Sigmoid colon (tissue), 4 donors: ENCODE data around the gene GP5.

Experiments
- EP300 ChIP-seq, 4 donors: sonication (generic); formaldehyde crosslinking; IDR thresholded peaks; one replicate each; pipeline ENCODE4 v1.6.1; 2017; ENCODE audit warnings: antibody characterized with exemption in 4 of 4
- POLR2A ChIP-seq, 2 donors: fragments of 450-650 bp; IDR thresholded peaks; one replicate each; pipeline ENCODE4 v1.6.1; 2016; ENCODE audit warnings: antibody characterized with exemption in 2 of 2, mild to moderate bottlenecking in 2 of 2, moderate library complexity in 2 of 2
- POLR2AphosphoS5 ChIP-seq, 4 donors: sonication (generic); formaldehyde crosslinking; IDR thresholded peaks; one replicate each; pipeline ENCODE4 v1.6.1; 2017; ENCODE audit warnings: antibody characterized with exemption in 4 of 4
- TF ChIP-seq, protein P1 (sequence below), 4 experiments: fragments of 450-650 bp in 3 of 4; fragments of 200-600 bp in 1 of 4; IDR thresholded peaks; one replicate each; pipeline ENCODE4 v1.5.1; 2016 to 2019; ENCODE audit warnings: antibody characterized with exemption in 4 of 4, mild to moderate bottlenecking in 3 of 4, moderate library complexity in 2 of 4

DNA sequence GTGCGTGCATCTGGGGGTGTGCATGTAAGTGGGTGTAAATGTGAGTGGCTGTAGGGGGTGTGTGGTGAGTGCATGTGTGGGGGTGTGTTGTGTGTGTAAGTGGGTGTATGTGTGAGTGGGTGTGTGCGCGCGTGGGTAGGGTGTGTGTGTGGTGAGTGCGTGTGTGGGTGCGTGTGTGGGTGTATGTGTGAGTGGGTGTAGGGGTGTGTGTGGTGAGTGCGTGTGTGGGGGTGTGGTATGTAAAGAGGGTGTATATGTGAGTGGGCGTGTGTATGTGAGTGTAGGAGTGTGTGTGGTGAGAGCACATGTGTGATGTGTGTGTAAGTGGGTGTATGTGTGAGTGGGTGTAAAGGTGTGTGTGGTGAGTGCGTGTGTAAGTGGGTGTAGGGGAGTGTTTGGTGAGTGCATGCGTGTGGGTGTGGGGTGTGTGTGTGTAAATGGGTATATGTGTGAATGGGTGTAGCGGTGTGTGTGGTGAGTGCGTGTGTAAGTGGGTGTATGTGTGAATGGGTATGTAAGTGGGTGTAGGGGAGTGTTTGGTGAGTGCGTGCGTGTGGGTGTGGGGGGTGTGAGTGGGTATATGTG, 47.0 kb downstream of the GP5 start:
- TF ChIP-seq, protein P1, sequence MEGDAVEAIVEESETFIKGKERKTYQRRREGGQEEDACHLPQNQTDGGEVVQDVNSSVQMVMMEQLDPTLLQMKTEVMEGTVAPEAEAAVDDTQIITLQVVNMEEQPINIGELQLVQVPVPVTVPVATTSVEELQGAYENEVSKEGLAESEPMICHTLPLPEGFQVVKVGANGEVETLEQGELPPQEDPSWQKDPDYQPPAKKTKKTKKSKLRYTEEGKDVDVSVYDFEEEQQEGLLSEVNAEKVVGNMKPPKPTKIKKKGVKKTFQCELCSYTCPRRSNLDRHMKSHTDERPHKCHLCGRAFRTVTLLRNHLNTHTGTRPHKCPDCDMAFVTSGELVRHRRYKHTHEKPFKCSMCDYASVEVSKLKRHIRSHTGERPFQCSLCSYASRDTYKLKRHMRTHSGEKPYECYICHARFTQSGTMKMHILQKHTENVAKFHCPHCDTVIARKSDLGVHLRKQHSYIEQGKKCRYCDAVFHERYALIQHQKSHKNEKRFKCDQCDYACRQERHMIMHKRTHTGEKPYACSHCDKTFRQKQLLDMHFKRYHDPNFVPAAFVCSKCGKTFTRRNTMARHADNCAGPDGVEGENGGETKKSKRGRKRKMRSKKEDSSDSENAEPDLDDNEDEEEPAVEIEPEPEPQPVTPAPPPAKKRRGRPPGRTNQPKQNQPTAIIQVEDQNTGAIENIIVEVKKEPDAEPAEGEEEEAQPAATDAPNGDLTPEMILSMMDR (IDR thresholded peaks at IDR 0.05): no peak
- TF ChIP-seq POLR2A (IDR thresholded peaks at IDR 0.05) (no peak), EP300 (IDR thresholded peaks at IDR 0.05) (no peak), POLR2AphosphoS5 (IDR thresholded peaks at IDR 0.05) (no peak)
